Endothelial cell of umbilical vein (primary cell): ENCODE data around the gene VPS45. TPM values are rescaled to one million over a fixed set of nuclear protein-coding genes. Genes with fewer than 3 reads are reported as not detected.

Source experiments
- BruUV-seq: library from RNA; stranded (reverse); fragments of 400-500 nt; replicated peaks from 2 replicates; lab custom pipeline; 2021; lab: Mats Ljungman, UMichigan
- CTCF ChIA-PET: fragments of 300-600, 350-600 bp; sonication (Branson Sonifier 250); formaldehyde crosslinking; loops from one replicate; lab custom pipeline; 2021; ENCODE audit warnings: antibody characterized with exemption, inconsistent platforms; lab: Charles Lee
- POLR2A ChIA-PET: fragments of 300-600, 350-600 bp; sonication (Branson Sonifier 250); formaldehyde crosslinking; loops from one replicate; lab custom pipeline; 2021; ENCODE audit warnings: antibody characterized with exemption, inconsistent platforms; lab: Charles Lee
- DNase-seq: peaks from one replicate; pipeline ENCODE4 v3.0.0-alpha.2; 2011; ENCODE audit warnings: low read depth, low spot score
- FAIRE-seq: peaks from 2 replicates; lab custom pipeline; 2011; peaks lifted over from hg19 to GRCh38; lab: Jason Lieb, UNC
- H2AFZ ChIP-seq: 2 replicates; pipeline ENCODE4 v1.6.0; 2012; ENCODE audit warnings: low read depth, low read length, control low read depth, inconsistent platforms
- H3K27ac ChIP-seq: 2 replicates; pipeline ENCODE4 v1.5.1; 2011; ENCODE audit warnings: low read depth, mild to moderate bottlenecking, control low read depth, low read length, moderate library complexity; ENCODE audit not compliant: insufficient read depth
- H3K27me3 ChIP-seq, 2 experiments: 2 replicates each; pipeline versions ENCODE4 v1.6.0 to v1.6.1; 2011; ENCODE audit warnings: low read length in 2 of 2, mixed read lengths in 1 of 2; ENCODE audit not compliant: control insufficient read depth in 2 of 2, insufficient read depth in 2 of 2
- H3K36me3 ChIP-seq, 2 experiments: 2 replicates in 1 of 2; 3 replicates in 1 of 2; pipeline ENCODE4 v1.5.1; 2011; ENCODE audit warnings: low read length in 2 of 2, mild to moderate bottlenecking in 1 of 2, moderate library complexity in 1 of 2; ENCODE audit not compliant: control insufficient read depth in 2 of 2, insufficient read depth in 2 of 2; ENCODE audit errors: extremely low read depth in 1 of 2
- H3K4me1 ChIP-seq: 3 replicates; pipeline ENCODE4 v1.5.1; 2011; ENCODE audit warnings: mild to moderate bottlenecking, low read length; ENCODE audit not compliant: control insufficient read depth, insufficient read depth; ENCODE audit errors: extremely low read depth
- H3K4me2 ChIP-seq: 2 replicates; pipeline ENCODE4 v1.6.1; 2011; ENCODE audit warnings: low read length, control low read depth, mixed read lengths; ENCODE audit not compliant: insufficient read depth
- H3K4me3 ChIP-seq, 3 experiments: fragments of 200-600 bp in 1 of 3; sonication (generic), shearing (Covaris generic) in 1 of 3; replicated peaks in 1 of 3; 2 replicates each; pipeline ENCODE4 v1.5.1; 2011 to 2016; ENCODE audit warnings: control low read depth in 3 of 3, low read length in 3 of 3, mild to moderate bottlenecking in 2 of 3, inconsistent platforms in 1 of 3, low read depth in 1 of 3, moderate library complexity in 1 of 3; ENCODE audit not compliant: insufficient read depth in 1 of 3
- H3K79me2 ChIP-seq: 2 replicates; pipeline ENCODE4 v1.6.0; 2012; ENCODE audit warnings: low read length, inconsistent platforms; ENCODE audit not compliant: control insufficient read depth, insufficient read depth
- H3K9ac ChIP-seq: replicated peaks from 2 replicates; pipeline ENCODE3; 2011; ENCODE audit warnings: low read length, control low read depth; ENCODE audit not compliant: insufficient read depth; ENCODE audit errors: extremely low read depth
- H3K9me1 ChIP-seq: replicated peaks from 3 replicates; pipeline ENCODE4 v1.6.0; 2011; ENCODE audit warnings: mild to moderate bottlenecking, low read length; ENCODE audit not compliant: control insufficient read depth, insufficient read depth; ENCODE audit errors: extremely low read depth
- H3K9me3 ChIP-seq: replicated peaks from 2 replicates; pipeline ENCODE4 v1.5.1; 2012; ENCODE audit warnings: low read length, inconsistent platforms; ENCODE audit not compliant: control insufficient read depth, insufficient read depth
- H4K20me1 ChIP-seq: replicated peaks from 2 replicates; pipeline ENCODE3; 2011; ENCODE audit warnings: mild to moderate bottlenecking, low read length; ENCODE audit not compliant: control insufficient read depth, insufficient read depth; ENCODE audit errors: extremely low read depth
- EZH2 ChIP-seq: IDR thresholded peaks from 2 replicates; pipeline ENCODE4 v1.6.1; 2012; ENCODE audit warnings: borderline replicate concordance, low read depth, mild to moderate bottlenecking, moderate library complexity, low read length, inconsistent platforms; ENCODE audit not compliant: severe bottlenecking
- FOS ChIP-seq: IDR thresholded peaks from 2 replicates; pipeline ENCODE4 v1.6.1; 2011; ENCODE audit warnings: mild to moderate bottlenecking, low read length, moderate library complexity, borderline replicate concordance; ENCODE audit not compliant: insufficient read depth
- GATA2 ChIP-seq: IDR thresholded peaks from 2 replicates; pipeline ENCODE4 v1.7.0; 2011; ENCODE audit warnings: low read depth, mild to moderate bottlenecking, moderate library complexity, mixed read lengths, low read length; ENCODE audit not compliant: insufficient read length, insufficient read depth
- JUN ChIP-seq: IDR thresholded peaks from 2 replicates; pipeline ENCODE4 v1.6.1; 2011; ENCODE audit warnings: borderline replicate concordance, low read depth; ENCODE audit not compliant: insufficient read length, insufficient read depth
- MYC ChIP-seq: IDR thresholded peaks from one replicate; pipeline ENCODE4 v1.6.1; 2011; ENCODE audit warnings: mild to moderate bottlenecking, low read depth, low read length
- POLR2A ChIP-seq: IDR thresholded peaks from 2 replicates; pipeline ENCODE4 v1.6.1; 2012; ENCODE audit warnings: low read depth, mild to moderate bottlenecking, control low read depth, low read length
- POLR2AphosphoS5 ChIP-seq: IDR thresholded peaks from 2 replicates; pipeline ENCODE4 v1.6.1; 2012; ENCODE audit warnings: low read depth, mild to moderate bottlenecking, control low read depth, low read length, moderate library complexity; ENCODE audit not compliant: insufficient read depth
- dilution Hi-C: fragments of 300-500 bp; cut with MboI; formaldehyde crosslinking; loops from one replicate; pipeline ENCODE4 v1.15.0; 2019; ENCODE audit warnings: low sequenced_read_pairs; ENCODE audit not compliant: extremely low pct_ligation_motif_present
- intact Hi-C: fragments of 100-400 bp; cut with micrococcal nuclease; formaldehyde crosslinking; loops from one replicate; pipeline ENCODE4 v1.10.0; 2022
- polyA plus RNA-seq, 4 experiments: library from polyadenylated mRNA; depleted of rRNA in 3 of 4; stranded (reverse) in 3 of 4; unstranded in 1 of 4; fragments of >200 nt; gene quantifications; 2 replicates each; pipeline versions ENCODE4 v1.2.1 to v1.2.3, GENCODE V29; 2011 to 2012; ENCODE audit warnings: missing spikeins in 1 of 4
- total RNA-seq: library from RNA; stranded (reverse); gene quantifications from 2 replicates; pipeline ENCODE4 v1.2.3, GENCODE V29; 2021
- TF ChIP-seq, protein P1 (sequence below): IDR thresholded peaks from 2 replicates; pipeline ENCODE4 v1.6.1; 2011; ENCODE audit not compliant: insufficient read depth, insufficient read length
- TF ChIP-seq, protein P2 (sequence below), 2 donors: IDR thresholded peaks; 1 replicate in 1 of 2; 2 replicates in 1 of 2; pipeline ENCODE4 v1.5.1; 2011; ENCODE audit warnings: low read length in 2 of 2, mild to moderate bottlenecking in 2 of 2, moderate library complexity in 2 of 2, control low read depth in 1 of 2, inconsistent platforms in 1 of 2, low read depth in 1 of 2; ENCODE audit not compliant: insufficient read depth in 1 of 2; ENCODE audit errors: extremely low read depth in 1 of 2

The VPS45 gene
- total and polyA plus RNA-seq, 2 donors (not counting 3 experiments of a cell fraction or from before 2014, with no cell fraction given) = 24.8 to 43.7 TPM

DNA sequence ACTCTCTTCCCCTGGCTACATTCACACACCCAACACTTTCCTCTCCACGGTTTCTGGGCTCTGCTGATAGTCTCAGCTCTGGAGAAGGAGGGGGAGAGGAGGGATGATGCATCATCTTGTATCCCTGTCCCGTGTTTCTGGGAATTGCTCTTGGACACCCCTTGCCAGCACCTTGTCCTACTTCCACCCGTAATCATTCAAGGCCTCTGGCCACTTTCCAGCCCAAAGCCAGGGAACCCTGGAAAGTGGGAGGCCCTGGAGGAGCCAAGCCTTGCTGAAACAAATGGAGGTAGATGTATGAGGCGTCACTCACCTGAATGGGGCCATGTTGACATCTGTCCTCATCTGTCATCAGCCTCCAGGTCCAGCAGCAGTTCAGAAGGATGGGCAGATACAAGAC, 86.6 kb downstream of the VPS45 start:
- no peak overlapping the region for H3K27ac ChIP-seq
- POLR2A ChIA-PET = no interaction called here
- H3K9ac ChIP-seq = no peak overlapping the region
- no peak for DNase-seq
- CTCF ChIA-PET = interaction anchor here (1.6 to 2.9 kb wide), 3 partner anchors 8 to 33 kb away, joined by 4 to 15 read pairs (median 12); no protein-coding TSS in a partner anchor
- H3K36me3 ChIP-seq = peaks cover 32 to 34% of the 10 kb centered on the region in 2 experiments
- dilution Hi-C loops = no loop called here
- no peaks in the 10 kb centered on the region for H3K27me3 ChIP-seq
- TF ChIP-seq EZH2 (no peak), POLR2A (no peak), GATA2 (no peak), FOS (no peak), MYC (no peak), POLR2AphosphoS5 (no peak)
- TF ChIP-seq, protein P1, sequence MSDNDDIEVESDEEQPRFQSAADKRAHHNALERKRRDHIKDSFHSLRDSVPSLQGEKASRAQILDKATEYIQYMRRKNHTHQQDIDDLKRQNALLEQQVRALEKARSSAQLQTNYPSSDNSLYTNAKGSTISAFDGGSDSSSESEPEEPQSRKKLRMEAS = no peak
- H3K9me1 ChIP-seq = no peaks in the 10 kb centered on the region
- intact Hi-C loops = loop anchor here (5.0 kb wide), 1 partner anchor 42 kb away; no protein-coding TSS in a partner anchor
- no peaks in the 10 kb centered on the region for H3K9me3 ChIP-seq
- H3K4me2 ChIP-seq = no peak overlapping the region
- no peak overlapping the region for H3K4me3 ChIP-seq
- H3K4me1 ChIP-seq = peaks cover 47% of the 10 kb centered on the region
- peaks cover 22% of the 10 kb centered on the region for H3K79me2 ChIP-seq
- FAIRE-seq = no peak
- H4K20me1 ChIP-seq = no peaks in the 10 kb centered on the region
- H2AFZ ChIP-seq = no peak overlapping the region
- BruUV-seq = no TSS peak

DNA sequence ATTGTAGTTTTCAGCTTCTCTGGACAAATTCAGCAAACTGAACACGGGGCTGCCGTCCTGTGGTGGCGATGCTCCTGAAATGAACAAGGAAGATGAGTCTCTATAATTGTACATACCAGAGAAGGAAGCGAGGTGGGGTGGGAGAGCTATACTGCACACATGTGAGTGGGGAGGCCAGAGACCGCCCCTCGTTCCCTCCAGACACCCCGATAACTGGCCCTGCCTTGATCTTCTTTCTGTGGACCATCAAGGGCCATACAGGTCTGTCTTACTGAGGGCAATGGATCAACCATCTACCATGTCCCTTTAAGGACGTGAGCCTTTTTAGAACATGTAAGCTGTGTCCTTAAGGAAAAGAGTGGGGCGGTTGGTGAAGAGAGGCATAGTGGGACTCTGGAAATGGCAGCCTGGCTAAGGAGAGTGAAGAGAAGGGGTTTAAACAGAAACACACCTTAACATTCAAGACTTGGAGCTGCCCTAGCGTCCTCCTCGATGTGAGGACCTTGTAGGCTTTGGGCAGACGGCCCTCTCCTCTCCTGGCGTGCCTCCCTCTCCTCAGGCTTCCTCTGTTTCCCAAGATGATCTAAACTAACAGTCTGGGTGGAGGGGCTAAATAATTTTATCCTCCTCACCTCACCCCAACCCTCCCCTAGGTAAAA, 88.0 kb downstream of the VPS45 start:
- Histone ChIP-seq H4K20me1 (no peaks in the 10 kb centered on the region), H3K4me3 (no peak overlapping the region), H2AFZ (no peak overlapping the region), H3K79me2 (peaks cover 20% of the 10 kb centered on the region), H3K4me2 (no peak overlapping the region), H3K9me1 (no peaks in the 10 kb centered on the region), H3K9ac (no peak overlapping the region), H3K27me3 (no peaks in the 10 kb centered on the region), H3K9me3 (no peaks in the 10 kb centered on the region), H3K36me3 (peaks cover 35 to 38% of the 10 kb centered on the region in 2 experiments), H3K27ac (no peak overlapping the region), H3K4me1 (peaks cover 57% of the 10 kb centered on the region)
- TF ChIP-seq GATA2 = no peak
- no peak for TF ChIP-seq JUN
- no peak for TF ChIP-seq FOS
- no peak for TF ChIP-seq POLR2AphosphoS5
- TF ChIP-seq, protein P2, sequence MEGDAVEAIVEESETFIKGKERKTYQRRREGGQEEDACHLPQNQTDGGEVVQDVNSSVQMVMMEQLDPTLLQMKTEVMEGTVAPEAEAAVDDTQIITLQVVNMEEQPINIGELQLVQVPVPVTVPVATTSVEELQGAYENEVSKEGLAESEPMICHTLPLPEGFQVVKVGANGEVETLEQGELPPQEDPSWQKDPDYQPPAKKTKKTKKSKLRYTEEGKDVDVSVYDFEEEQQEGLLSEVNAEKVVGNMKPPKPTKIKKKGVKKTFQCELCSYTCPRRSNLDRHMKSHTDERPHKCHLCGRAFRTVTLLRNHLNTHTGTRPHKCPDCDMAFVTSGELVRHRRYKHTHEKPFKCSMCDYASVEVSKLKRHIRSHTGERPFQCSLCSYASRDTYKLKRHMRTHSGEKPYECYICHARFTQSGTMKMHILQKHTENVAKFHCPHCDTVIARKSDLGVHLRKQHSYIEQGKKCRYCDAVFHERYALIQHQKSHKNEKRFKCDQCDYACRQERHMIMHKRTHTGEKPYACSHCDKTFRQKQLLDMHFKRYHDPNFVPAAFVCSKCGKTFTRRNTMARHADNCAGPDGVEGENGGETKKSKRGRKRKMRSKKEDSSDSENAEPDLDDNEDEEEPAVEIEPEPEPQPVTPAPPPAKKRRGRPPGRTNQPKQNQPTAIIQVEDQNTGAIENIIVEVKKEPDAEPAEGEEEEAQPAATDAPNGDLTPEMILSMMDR (IDR thresholded peaks at IDR 0.05; ENCODE audit: extremely low read depth in 1 of 2, insufficient read depth in 1 of 2, low read depth in 1 of 2, low read length in 2 of 2) = no peak
- no peak for TF ChIP-seq POLR2A
- no peak for TF ChIP-seq MYC
- no peak for TF ChIP-seq EZH2
- TF ChIP-seq, protein P1 = no peak
- FAIRE-seq = no peak
- DNase-seq = no peak
- ChIA-PET CTCF (interaction anchor here (1.0 to 2.3 kb wide), 4 partner anchors 10 to 82 kb away, joined by 3 to 13 read pairs (median 6); no protein-coding TSS in a partner anchor), POLR2A (no interaction called here)
- intact Hi-C loops (no loop called here), dilution Hi-C loops (no loop called here)
- no TSS peak for BruUV-seq
